GM08714 (cell line): Measurements from ENCODE around the gene POLR2I.

Experiments
- H3K4me3 ChIP-seq: fragments of 200-500 bp; sonication (Bioruptor generic); 2 replicates; pipeline ENCODE4 v1.5.1; 2014; ENCODE audit warnings: mild to moderate bottlenecking, low read length, inconsistent platforms
- ZNF274 ChIP-seq: IDR thresholded peaks from 2 replicates; pipeline ENCODE4 v1.6.1; 2012; ENCODE audit warnings: mild to moderate bottlenecking, low read depth, low read length

The POLR2I gene

GRCh38 chr19:36115453-36116343 lies 1.0 kb upstream of the POLR2I start, which contains the start of gene TBCB:
TBCB (plus strand) TSS chr19:36115468; CDS start chr19:36115561, 93 bp downstream.
- no peak for TF ChIP-seq ZNF274

GRCh38 chr19:36113894-36114720 lies 568 bp downstream of the POLR2I start:
- no peak for TF ChIP-seq ZNF274
- peak overlapping the region; percentile 89 for H3K4me3 ChIP-seq

More at GRCh38 chr19:36115453-36116343, 1.0 kb upstream of the POLR2I start, which contains the start of gene TBCB:
- peak within 1 kb of the TSS; percentile 89 for H3K4me3 ChIP-seq

GRCh38 chr19:36113425-36113824 lies 1.2 kb downstream of the POLR2I start:
- no peak for TF ChIP-seq ZNF274
- H3K4me3 ChIP-seq = peak overlapping the region; percentile 89; the same call in 1 of the 2 replicates

- H3K4me3 ChIP-seq = no peak overlapping the region
Measured at GRCh38 chr19:36112678-36113077, 2.0 kb downstream of the POLR2I start.

GRCh38 chr19:36111200-36111539 lies 3.5 kb downstream of the POLR2I start:
- no peak for TF ChIP-seq ZNF274
- no peak overlapping the region for H3K4me3 ChIP-seq

More at GRCh38 chr19:36112678-36113077, 2.0 kb downstream of the POLR2I start:
- no peak for TF ChIP-seq ZNF274

- no peak for TF ChIP-seq ZNF274
- H3K4me3 ChIP-seq = no peak within 1 kb of the TSS
Measured at GRCh38 chr19:36110487-36111199, 4.0 kb downstream of the POLR2I start, which contains the start of gene OVOL3. OVOL3 (plus strand) TSS chr19:36111143; CDS start chr19:36111203, 60 bp downstream.

GRCh38 chr19:36108684-36109083 lies 6.0 kb downstream of the POLR2I start:
- H3K4me3 ChIP-seq = no peak overlapping the region
- TF ChIP-seq ZNF274 = no peak

- TF ChIP-seq ZNF274 = no peak
- H3K4me3 ChIP-seq = no peak overlapping the region
Measured at GRCh38 chr19:36106991-36107390, 7.7 kb downstream of the POLR2I start.

GRCh38 chr19:36106441-36106840 lies 8.2 kb downstream of the POLR2I start:
- H3K4me3 ChIP-seq = no peak overlapping the region
- TF ChIP-seq ZNF274 = no peak

GRCh38 chr19:36103842-36104552 lies 10.7 kb downstream of the POLR2I start:
- H3K4me3 ChIP-seq = no peak overlapping the region
- no peak for TF ChIP-seq ZNF274

GRCh38 chr19:36103040-36103626 lies 11.5 kb downstream of the POLR2I start:
- no peak for TF ChIP-seq ZNF274
- no peak overlapping the region for H3K4me3 ChIP-seq

GRCh38 chr19:36101550-36102327 lies 12.9 kb downstream of the POLR2I start:
- no peak overlapping the region for H3K4me3 ChIP-seq
- no peak for TF ChIP-seq ZNF274
